KG1 (cell line): ENCODE data around the gene HEYL.

ENCODE experiments used
- DNase-seq: peaks from one replicate; lab custom pipeline; 2025; lab: John Stamatoyannopoulos, UW

HEYL gene

DNA sequence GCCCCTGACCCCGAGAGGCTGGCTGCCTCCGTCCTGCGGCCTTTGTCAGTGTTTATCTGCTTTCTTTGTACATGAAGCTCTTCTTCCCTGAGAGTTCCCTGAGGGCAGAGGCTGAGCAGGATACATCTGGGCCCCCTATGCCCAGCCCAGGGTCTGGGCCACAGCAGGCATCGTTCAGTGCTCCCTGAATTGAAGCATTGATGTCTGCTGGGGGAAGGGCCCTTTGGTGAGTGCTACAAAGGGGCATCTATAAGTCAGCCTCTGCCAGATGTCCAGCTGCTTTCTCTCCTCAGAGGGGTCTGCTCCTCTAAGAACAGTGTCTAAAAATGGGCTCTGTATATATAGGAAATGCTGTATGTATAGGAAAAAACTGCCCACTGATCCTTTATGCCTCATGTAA lies 2.1 kb downstream of the HEYL start:
- DNase-seq = no peak

DNA sequence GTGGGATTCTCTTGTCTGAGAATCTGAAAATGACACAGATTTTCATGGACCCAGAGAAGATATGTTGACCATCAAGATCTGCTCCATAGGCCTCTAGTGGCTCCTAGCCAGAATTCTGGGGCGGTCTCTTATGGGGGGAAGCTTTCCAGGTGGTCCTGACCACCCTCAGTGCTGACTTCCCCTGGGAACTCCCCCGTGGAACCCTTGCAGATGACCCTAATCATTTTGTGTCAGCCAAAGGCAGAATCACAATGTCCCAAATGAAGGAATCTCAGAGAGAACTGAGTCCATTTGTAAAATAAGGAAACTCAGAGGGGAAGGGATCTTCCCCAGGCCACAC lies 3.6 kb downstream of the HEYL start:
- no peak for DNase-seq

DNA sequence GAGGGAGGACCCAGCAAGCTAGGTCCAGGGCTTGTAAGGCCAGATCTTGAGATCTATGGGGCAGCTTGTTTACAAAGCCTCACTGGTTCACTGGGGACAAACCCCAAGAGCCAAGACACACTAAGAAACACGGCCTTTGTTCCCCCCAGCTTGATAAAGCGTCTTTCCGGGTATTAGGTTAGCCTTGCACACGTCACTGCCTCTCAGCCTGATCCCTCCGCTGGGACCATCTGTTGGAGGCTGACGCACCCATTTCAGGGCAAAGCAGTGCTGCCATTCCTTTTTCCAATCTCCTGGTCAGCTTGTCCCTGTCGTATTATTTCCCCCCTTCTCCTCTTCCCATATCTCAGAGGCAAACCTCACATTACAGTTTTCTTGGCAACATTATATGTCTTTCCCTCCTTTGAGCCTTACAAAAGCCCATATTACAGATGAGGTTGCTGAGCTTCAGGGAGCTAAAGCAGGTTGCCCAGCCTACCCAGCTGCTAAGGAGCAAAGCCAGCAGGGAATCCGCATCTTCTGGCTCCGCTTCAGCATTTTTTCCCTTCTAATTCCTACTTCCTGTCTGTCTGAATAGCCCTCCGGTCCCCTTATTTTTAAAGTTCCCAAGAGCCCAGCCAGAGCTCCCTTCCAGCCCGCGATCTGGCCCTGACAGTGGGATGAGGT lies 4.1 kb downstream of the HEYL start:
- no peak for DNase-seq

DNA sequence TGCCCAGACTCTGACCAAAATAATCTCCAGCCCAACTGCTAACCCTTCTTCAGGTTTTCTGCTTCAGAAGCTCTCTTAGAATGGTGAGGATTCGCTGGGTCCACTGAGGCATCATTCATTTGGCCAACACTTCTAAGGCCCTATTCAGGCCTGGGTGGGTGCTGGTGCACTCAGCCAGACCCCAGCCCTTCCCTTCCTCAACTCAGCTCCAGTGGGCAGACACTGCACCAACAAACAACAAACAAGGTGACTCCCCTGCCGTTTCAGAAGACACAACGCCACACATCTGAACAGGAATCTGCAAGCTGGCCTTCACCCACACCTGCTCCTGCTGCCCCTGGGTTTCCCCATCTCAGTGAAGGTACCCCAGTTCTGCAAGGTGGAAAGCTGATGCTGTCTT lies 6.0 kb downstream of the HEYL start:
- no peak for DNase-seq

DNA sequence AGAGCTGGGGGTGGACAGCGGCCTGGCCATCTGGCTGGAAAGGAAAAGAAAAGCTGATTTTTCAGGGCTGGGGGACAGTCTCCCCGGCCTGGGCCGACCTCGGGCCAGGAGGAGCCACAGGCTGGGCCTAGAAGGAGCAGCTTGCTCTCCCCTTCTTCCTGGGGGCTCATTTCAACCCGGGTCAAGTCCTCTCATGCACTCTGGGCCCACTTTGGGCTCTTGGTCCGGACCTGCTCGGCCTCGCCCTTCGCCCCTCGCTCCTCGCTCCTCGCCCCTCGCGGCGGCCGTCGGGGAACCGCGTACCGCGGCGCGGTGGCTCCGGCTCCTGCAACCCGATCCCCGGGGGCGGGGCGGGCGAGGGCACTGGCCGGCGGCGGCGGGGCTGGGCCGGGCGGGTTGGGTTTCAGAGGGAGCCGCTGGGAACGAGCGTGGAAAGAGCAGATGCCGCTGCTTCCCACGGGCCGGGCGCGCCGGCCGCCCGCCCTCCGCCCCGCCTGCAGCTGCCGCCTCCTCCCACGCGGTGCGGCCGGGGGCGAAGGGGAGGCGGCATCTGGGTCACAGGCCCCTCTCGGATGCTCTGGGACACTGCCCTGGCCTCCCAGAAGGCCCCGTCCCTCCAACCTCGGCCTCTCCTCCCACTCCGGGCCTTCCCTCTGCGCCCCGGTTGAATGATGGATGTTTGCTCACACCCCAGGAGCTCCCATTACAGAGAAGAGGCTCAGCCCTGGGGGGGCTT lies 6.6 kb downstream of the HEYL start:
- DNase-seq = no peak

DNA sequence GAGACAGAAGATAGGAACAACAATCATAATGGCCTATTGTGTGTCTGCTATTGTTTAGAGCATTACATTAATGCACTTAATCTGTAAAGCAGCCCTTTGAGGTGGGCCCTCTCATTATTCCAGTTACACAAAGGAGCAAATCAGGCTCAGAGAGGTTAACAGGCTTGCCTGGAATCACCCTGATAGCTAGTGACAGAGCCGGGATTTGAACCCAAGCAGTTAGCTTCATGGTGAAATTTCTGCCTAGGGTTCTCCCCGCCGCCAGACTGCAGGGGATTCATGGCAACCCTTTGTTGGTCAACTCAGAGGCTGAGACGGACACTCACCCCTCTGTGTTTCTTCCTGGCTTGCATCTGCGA lies 7.1 kb downstream of the HEYL start:
- DNase-seq = no peak

DNA sequence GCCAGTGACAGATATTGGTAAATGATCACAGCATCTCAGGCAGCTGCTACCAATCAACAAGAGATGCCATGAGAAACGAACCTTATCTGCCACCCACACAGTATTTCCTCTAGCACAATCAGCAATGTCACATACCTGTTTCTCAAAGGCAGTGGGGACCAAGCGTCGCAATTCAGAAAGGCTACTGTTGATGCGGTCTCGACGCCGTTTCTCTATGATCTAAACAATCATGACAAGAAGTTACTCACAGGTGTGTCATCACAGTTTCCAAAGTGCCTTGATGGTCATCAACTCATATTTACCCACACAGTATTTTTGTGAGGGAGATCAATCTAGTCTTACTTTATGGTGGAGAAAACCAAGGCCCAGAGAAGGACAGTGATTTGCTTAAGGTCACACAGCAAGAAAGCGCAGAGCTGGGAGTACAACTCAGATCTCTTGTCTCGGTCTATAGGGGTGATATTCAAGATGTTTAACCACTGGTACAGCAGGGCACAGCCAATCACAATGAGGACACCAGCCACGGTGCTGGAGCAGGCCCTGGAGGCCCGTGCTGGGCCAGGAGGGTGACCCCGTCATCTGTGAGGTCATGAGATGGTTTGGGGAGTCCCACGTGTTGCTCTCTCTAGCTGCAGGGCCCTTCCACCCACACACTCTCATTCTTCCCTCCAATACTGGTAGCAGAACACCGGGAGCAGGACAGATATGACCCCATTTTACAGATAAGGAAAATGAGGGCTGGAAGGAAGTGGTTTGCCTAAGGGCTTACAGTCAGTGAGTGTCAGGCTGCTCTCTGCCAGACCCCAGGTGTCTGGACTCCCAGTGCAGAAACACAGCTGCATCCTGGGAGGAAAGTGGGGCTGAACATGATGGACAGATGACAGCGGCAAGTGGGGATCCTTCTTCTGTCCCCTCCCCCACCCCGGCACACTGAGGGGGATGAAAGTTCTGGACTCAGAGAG lies 7.8 kb downstream of the HEYL start:
- no peak for DNase-seq

DNA sequence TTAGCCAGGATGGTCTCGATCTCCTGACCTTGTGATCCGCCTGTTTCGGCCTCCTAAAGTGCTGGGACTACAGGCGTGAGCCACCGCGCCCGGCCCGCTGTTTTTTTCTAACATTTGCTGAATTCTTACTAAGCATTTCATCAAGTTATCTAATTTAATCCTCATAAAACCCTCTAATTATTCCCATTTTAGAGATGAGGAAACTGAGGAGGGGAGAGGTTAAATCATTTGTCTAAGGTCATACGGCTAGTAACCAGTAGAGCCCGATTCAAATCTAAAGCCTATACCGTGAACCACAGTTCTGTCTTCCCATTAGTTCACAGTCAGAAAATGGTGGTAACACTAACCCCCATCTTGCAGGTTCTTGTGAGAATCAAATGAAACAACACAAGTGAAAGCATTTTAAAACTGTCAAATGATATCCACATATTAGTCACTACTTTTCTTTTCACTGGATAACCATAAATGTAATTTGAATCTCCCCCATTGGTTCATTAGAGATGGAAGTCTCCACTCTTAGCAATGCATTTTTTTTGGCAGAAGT lies 10.6 kb downstream of the HEYL start:
- no peak for DNase-seq

DNA sequence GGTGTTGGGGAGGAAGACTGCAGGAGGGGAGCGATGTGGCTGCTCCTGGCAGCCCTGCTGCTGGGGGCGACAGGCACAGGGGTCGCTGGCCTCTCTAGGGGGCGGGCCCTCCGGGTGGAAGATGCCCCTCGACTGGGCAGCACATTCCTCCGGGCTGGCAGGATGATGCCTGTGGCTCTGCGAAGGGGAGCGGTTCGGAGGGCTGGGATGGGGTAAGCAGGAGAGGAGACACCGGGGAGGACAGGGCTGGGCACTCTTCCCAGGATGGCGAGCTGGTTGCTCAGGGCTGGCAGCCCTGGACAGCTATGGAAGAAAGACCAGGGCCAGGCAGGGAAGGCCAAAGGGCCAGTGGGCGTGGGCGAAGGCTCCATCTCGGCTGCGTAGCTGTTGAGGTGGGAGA lies 12.8 kb downstream of the HEYL start:
- no peak for DNase-seq

DNA sequence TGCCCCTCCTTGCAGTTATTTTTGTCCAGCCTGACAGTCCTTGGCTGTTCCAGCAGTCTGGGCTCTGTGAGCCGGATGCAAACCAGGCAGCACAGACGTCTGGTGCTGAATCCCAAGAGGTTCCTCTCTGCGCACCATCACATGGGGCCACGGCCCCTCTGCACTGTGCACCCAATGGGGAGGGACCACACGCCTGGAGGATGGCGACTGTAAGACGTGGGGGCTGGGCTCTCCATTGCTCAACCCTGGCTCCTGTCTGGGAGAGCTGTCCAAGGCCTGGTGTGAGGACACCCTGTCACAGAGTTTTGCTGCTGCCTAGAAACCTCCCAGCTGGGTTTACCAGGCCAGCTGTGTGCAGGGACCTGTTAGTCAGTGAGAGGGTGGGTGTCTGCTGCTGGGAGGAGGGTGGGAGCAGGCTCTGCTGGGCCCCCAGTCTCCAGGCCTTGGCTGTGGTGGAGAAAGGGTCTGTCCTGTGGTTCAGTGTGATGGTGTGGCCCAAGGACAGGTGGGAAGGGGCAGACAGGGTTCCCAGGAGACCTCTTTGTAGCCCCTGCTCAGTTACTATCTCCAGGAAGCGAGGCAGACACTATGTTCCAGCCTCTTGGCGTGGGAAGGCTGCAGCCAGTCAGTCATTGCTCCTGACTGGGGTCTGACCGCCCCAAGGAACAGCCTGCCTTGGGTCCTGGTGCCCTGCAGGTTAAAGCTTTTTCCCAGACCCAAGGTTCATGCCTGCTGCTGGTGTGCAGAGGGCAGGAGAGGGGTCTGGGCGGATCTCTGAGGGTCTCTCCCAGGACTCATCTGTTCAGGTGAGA lies 13.8 kb downstream of the HEYL start:
- no peak for DNase-seq

DNA sequence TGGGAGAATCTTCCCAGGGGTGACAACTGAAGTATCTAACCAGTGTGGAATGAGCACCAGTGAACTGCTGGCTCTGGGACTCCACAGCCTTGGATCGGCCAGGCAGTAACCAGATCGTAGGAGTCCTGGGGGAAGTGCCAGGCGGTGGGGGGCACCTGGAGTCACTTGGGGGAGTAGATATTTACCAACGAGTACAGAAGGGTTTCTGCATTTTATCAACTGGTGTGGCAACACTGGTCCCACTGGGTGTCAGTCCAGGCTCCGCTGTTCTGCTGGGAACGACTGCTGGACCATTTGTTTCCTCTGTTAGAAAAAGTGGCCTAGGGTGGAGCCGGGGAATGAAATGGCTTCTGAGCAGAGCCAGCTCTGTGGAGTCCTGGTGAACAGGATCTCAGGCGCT lies 14.4 kb downstream of the HEYL start:
- no peak for DNase-seq

DNA sequence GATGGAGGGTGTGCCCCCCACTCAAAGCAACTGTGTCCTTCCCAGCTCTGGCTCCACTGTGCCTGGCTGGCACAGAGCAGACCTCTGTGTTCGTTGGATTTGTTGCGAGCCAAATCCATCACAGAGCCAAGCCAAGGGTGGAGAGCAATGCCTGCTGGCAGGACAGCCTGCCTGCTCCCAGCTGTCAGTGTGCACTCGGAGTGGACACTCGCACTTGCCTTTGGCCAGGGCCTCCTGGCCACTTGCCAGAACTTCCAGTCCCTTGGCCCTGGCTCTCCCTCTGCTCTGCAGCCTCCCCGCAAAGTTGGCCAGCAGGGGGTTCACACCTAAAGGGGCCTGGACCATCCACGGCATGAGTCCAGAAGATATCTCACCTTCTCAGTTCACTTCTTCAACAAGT lies 16.4 kb downstream of the HEYL start:
- no peak for DNase-seq

DNA sequence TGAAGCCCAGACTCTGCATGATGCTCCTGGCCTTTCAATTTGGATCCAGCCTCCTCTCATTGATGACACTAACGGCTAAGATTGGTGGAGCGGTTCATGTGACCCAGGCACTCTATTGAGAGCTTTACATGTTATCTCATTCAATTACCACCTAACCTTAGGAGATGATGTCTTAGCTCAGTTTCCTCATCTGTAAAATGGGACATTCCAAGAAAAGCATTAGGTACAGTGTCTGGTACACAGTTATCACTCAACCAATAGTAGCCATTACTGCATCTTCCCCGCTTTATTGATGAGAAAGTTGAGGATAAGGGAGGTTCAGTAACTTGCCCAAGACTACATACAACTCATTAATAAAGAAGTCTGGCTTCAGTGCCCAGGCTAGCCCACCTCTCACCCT lies 17.0 kb downstream of the HEYL start:
- no peak for DNase-seq

DNA sequence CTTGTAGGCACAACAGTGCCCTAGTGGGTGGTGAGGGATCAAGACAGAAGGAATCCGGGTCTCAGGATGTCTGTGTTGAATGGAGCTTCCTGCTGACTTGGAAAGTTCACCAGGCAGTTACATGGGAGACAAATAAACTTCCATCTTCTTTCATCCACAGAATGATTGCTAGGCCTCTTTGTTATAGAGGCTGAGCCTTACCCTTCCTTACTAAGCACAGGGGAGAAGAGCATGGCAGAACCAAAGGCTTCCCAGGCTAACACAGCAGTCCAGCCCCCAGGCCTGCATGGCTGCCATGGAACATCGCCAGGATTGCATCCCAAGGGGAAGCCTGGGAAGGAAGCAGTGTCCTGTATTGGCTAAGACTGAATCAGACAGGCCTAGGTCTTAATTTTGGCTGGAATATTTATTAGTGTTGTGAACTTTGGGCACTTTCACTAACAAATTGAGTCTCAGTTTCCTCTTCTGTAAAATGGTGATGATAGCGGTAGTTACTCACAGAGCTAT lies 18.7 kb downstream of the HEYL start:
- no peak for DNase-seq

DNA sequence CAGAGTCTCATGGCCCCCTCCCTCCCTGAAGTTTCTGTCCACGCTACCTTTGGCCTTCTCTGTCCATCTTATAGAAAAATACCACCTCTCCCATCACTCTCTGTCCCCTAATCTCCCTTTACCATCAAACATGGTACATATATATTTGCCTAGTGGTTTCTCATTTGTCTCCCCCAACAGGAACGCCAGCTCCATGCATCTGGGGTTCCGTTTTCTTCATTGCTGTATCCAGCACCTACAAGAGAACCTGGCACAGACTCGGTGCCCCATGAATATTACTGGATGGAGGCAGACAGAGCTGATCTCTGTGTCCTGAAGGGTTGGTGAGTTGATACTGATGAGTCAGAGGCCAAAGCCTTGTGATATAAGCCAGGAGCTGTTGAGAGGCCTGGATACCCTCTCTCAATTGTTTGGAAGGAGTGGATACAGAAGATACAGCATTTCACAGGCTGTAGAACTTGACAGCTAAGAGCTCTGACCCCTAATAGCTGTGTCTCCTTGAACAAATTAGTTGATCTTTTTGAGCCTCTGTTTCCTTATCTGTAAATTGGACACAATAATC lies 21.9 kb downstream of the HEYL start:
- no peak for DNase-seq

DNA sequence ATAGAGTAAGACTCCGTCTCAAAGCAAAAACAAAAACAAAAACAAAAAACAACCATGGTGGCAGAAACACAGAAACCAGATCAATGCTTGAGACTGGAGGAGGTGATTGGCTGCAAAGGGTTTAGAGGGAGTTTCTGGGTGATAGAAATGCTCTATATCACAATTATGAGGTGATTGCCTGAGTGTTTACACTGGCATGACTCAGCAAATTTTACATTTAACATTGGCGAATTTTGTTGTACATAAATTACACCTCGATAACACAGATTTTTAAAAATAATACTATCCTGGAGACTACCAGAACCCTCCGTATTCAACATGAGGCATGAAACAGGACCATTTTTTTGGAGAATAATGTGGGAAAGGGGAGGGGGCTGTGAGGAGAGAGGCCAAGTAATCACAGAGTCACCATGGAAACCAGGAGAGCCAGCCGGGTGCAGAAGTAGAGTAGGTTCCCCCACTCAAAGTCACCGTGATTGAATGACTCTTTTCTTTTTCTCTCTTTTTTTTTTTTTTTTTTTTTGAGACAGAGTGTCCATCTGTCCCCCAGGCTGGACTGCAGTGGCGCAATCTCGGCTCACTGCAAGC lies 24.3 kb downstream of the HEYL start:
- no peak for DNase-seq

DNA sequence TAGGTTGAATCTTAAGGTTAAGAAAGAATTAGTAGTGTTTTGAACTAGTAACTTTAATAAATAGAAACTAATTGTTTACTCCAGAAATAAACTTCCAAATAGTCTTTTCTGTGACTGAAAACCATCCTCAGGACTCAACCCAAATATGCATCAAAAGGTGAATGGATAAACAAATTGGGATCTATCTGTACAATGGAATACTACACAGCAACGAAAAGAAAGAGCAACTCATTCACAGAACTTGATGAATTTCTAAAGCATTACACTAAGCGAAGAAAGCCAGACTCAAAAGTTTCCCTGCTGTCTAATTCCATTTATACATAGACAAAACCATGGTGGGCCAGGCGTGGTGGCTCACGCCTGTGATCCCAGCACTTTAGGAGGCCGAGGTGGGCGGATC lies 25.0 kb downstream of the HEYL start:
- no peak for DNase-seq

DNA sequence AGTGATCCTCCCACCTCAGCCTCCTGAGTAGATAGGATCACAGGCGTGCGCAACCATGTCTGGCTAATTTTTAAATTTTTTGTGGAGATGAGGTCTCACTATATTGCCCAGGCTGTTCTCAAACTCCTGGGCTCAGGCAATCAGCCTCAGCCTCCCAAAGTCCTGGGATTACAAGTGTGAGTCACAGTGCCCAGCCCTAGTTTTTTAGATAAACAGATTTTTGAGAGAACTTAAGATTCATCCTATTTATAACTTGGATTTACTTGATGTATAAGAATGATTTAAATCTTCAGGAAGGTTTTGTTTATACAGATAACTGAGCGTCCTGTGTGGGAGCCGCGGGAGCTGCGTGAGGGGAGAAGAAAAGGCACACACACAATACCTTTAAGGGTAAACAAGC lies 26.2 kb downstream of the HEYL start:
- no peak for DNase-seq

DNA sequence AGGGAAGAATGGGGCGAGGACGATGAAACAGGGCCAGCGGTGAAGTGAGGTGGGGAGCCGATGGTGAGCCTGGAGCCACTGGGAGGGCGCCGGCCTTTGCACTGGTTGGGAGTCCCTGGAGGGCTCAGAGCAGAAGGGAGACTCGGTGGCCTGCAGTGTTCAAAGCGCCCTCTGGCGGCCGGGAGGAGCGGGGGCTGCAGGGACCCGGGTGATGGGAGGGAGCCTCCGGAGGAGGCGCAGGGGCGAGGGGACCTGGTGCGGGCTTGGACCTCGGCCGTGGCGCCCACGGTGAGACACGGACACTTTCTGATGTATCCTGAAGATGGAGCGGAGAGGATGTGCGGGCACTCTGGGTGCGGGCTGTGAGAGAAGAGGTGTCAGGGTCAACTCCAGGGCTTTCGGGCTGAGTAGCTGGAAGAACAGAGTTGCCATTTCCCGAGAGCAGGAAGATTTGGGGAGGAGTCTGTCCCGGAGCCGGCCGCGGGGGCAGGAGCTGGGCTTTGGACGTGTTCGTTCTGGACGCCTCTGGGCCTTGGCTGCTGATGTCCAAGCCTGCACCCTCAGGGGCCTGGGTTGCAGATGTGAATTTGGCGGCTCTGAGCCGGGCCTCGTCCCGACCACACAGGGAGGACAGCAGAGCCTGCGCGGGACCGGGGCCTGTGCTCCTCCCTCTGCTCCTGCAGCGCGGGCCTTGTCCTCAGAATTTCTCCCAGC lies 29.7 kb downstream of the HEYL start:
- DNase-seq = no peak

DNA sequence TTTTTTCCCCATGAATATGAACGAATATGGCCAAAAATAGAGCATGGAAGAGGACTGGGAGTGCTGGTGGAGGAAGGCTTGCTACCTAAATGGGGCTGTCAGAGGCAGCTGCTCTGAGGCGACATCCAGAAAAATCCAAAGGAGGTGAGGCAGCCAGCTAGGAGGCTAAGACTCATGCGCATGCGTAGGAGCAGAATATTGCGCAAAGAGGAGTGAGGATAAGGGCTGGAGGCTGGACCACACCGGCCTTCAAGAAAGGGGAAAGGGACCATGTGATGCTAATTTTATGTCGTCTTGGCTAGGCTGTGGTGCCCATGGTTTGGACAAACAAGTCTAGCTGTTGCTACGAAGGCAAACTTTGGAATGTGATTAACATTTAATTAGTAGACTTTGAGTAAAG lies 30.5 kb downstream of the HEYL start:
- DNase-seq = no peak
